Right atrium auricular region (tissue), 2 donors: ENCODE measurements around the gene LINC01488. TPM values are rescaled to one million over a fixed set of nuclear protein-coding genes. Genes with fewer than 3 reads are reported as not detected.

Source experiments
- DNase-seq: peaks from one replicate; pipeline ENCODE4 v3.0.0-alpha.2; 2019; ENCODE audit warnings: low spot score
- H3K27ac ChIP-seq, 2 donors: fragments of 200-600 bp; sonication (generic); 1 replicate in 1 of 2; 2 replicates in 1 of 2; pipeline ENCODE4 v1.5.1; 2016 to 2019
- H3K27me3 ChIP-seq, 2 donors: fragments of 200-600 bp; sonication (generic); one replicate each; pipeline versions ENCODE4 v1.5.1 to v1.6.0; 2017 to 2019
- H3K36me3 ChIP-seq: fragments of 200-600 bp; sonication (generic); one replicate; pipeline ENCODE4 v1.5.1; 2016
- H3K4me1 ChIP-seq, 2 donors: fragments of 200-600 bp; sonication (generic); one replicate each; pipeline versions ENCODE4 v1.5.1 to v1.6.0; 2017 to 2019
- H3K4me3 ChIP-seq, 2 donors: fragments of 200-600 bp; sonication (generic); 1 replicate in 1 of 2; 2 replicates in 1 of 2; pipeline ENCODE4 v1.5.1; 2017 to 2019; ENCODE audit warnings: mild to moderate bottlenecking in 1 of 2, moderate library complexity in 1 of 2
- H3K9me3 ChIP-seq, 2 donors: fragments of 200-600 bp; sonication (generic); one replicate each; pipeline ENCODE4 v1.5.1; 2019
- CTCF ChIP-seq, 2 donors: fragments of 200-600 bp; sonication (generic); IDR thresholded peaks; one replicate each; pipeline ENCODE4 v1.5.1; 2019; ENCODE audit warnings: antibody characterized with exemption in 2 of 2
- total RNA-seq, 2 donors: library from RNA; depleted of rRNA; stranded (reverse); fragments of >200 nt; gene quantifications; one replicate each; pipeline ENCODE4 v1.1.0, GENCODE V29; 2016

LINC01488 gene
- total RNA-seq, 2 donors from 2014 or later, result not detected

GRCh38 chr11:69511358-69512055 is 30.0 kb downstream of the LINC01488 start:
- H3K4me1 ChIP-seq, result no peaks in the 10 kb centered on the region
- peaks cover 0 to 5% of the 10 kb centered on the region in 2 donors for H3K9me3 ChIP-seq

GRCh38 chr11:69512136-69512535 is 30.7 kb downstream of the LINC01488 start:
- no peaks in the 10 kb centered on the region for H3K27me3 ChIP-seq
- H3K9me3 ChIP-seq, result no peaks in the 10 kb centered on the region
- H3K36me3 ChIP-seq, result no peaks in the 10 kb centered on the region
- no peak for TF ChIP-seq CTCF (IDR thresholded peaks at IDR 0.05)
- H3K4me3 ChIP-seq, result no peak overlapping the region
- H3K27ac ChIP-seq, result no peak overlapping the region
- no peak for DNase-seq
- H3K4me1 ChIP-seq, result no peaks in the 10 kb centered on the region

More at GRCh38 chr11:69511358-69512055, 30.0 kb downstream of the LINC01488 start:
- Histone ChIP-seq H3K27me3 (no peaks in the 10 kb centered on the region), H3K36me3 (no peaks in the 10 kb centered on the region), H3K4me3 (no peak overlapping the region), H3K27ac (no peak overlapping the region)
- DNase-seq, result no peak
- no peak for TF ChIP-seq CTCF (IDR thresholded peaks at IDR 0.05)

GRCh38 chr11:69512790-69513189 is 31.3 kb downstream of the LINC01488 start:
- TF ChIP-seq CTCF (IDR thresholded peaks at IDR 0.05), result no peak
- H3K36me3 ChIP-seq, result no peaks in the 10 kb centered on the region
- H3K4me3 ChIP-seq, result no peak overlapping the region
- no peak for DNase-seq
- no peak overlapping the region for H3K27ac ChIP-seq
- H3K27me3 ChIP-seq, result no peaks in the 10 kb centered on the region
- H3K9me3 ChIP-seq, result peaks cover 0 to 2% of the 10 kb centered on the region in 2 donors
- no peaks in the 10 kb centered on the region for H3K4me1 ChIP-seq

GRCh38 chr11:69513196-69513595 is 31.7 kb downstream of the LINC01488 start:
- Histone ChIP-seq H3K27me3 (no peaks in the 10 kb centered on the region), H3K4me1 (no peaks in the 10 kb centered on the region), H3K36me3 (no peaks in the 10 kb centered on the region), H3K4me3 (no peak overlapping the region), H3K9me3 (peaks cover 0 to 6% of the 10 kb centered on the region in 2 donors), H3K27ac (no peak overlapping the region)
- no peak for DNase-seq
- no peak for TF ChIP-seq CTCF (IDR thresholded peaks at IDR 0.05)

- Histone ChIP-seq H3K9me3 (peaks cover 0 to 8% of the 10 kb centered on the region in 2 donors), H3K4me1 (no peaks in the 10 kb centered on the region), H3K27me3 (no peaks in the 10 kb centered on the region), H3K4me3 (no peak overlapping the region), H3K36me3 (no peaks in the 10 kb centered on the region), H3K27ac (no peak overlapping the region)
- no peak for DNase-seq
- no peak for TF ChIP-seq CTCF (IDR thresholded peaks at IDR 0.05)
Observed at GRCh38 chr11:69513663-69514224, 32.3 kb downstream of the LINC01488 start.
